AML-193 (cell line): ENCODE measurements around the gene FIG4.
"Not testable (repeated sequence)": the region's sequence is repeated elsewhere in the genome, so short reads cannot be mapped to it uniquely, and the experiment has no call there.

Source experiments
- DNase-seq, 2 experiments: peaks; one replicate each; lab custom pipeline; 2025; lab: John Stamatoyannopoulos, UW

Gene FIG4

GRCh38 chr6:109795994-109796555, 105.0 kb downstream of the FIG4 start:
- DNase-seq, result no peak

- DNase-seq, result no peak
Measured at GRCh38 chr6:109799129-109799528, 108.0 kb downstream of the FIG4 start.

- no peak for DNase-seq
Measured at GRCh38 chr6:109799664-109800063, 108.6 kb downstream of the FIG4 start.

- no peak for DNase-seq
Measured at GRCh38 chr6:109800771-109801170, 109.7 kb downstream of the FIG4 start.

GRCh38 chr6:109801794-109802193, 110.7 kb downstream of the FIG4 start:
- no peak for DNase-seq

- no peak for DNase-seq
Measured at GRCh38 chr6:109804020-109804419, 112.9 kb downstream of the FIG4 start.

- no peak for DNase-seq
Measured at GRCh38 chr6:109807881-109808280, 116.8 kb downstream of the FIG4 start.

- DNase-seq, result no peak
Measured at GRCh38 chr6:109808837-109809236, 117.7 kb downstream of the FIG4 start.

GRCh38 chr6:109815054-109815453, 124.0 kb downstream of the FIG4 start:
- no peak for DNase-seq

GRCh38 chr6:109816452-109817374, 125.6 kb downstream of the FIG4 start:
- no peak for DNase-seq

GRCh38 chr6:109820706-109821350, 129.7 kb downstream of the FIG4 start:
- no peak for DNase-seq

- DNase-seq, result no peak
Measured at GRCh38 chr6:109821428-109821827, 130.3 kb downstream of the FIG4 start.

GRCh38 chr6:109824105-109824504, 133.0 kb downstream of the FIG4 start:
- DNase-seq, result no peak

- DNase-seq, result no peak
Measured at GRCh38 chr6:109826551-109826950, 135.5 kb downstream of the FIG4 start.

GRCh38 chr6:109831352-109831751, 140.3 kb downstream of the FIG4 start:
- DNase-seq, result not testable (repeated sequence)

GRCh38 chr6:109834131-109834530, 143.0 kb downstream of the FIG4 start:
- DNase-seq, result no peak

GRCh38 chr6:109834595-109835437, 143.7 kb downstream of the FIG4 start:
- no peak for DNase-seq

- DNase-seq, result no peak
Measured at GRCh38 chr6:109840034-109840433, 148.9 kb downstream of the FIG4 start.

GRCh38 chr6:109840796-109841195, 149.7 kb downstream of the FIG4 start:
- DNase-seq, result no peak

- no peak for DNase-seq
Measured at GRCh38 chr6:109841869-109842268, 150.8 kb downstream of the FIG4 start.

GRCh38 chr6:109852713-109853112, 161.6 kb downstream of the FIG4 start:
- no peak for DNase-seq

GRCh38 chr6:109853426-109853825, 162.3 kb downstream of the FIG4 start:
- DNase-seq, result no peak
